Keratinocyte (primary cell): ENCODE measurements around the gene PAK2.

Experiments used
- EZH2 ChIP-seq: IDR thresholded peaks from one replicate; pipeline ENCODE4 v1.6.1; 2012; ENCODE audit warnings: inconsistent platforms, mild to moderate bottlenecking, low read length, moderate library complexity
- TF ChIP-seq, protein P1 (sequence below), 3 experiments: IDR thresholded peaks in 1 of 3; conservative IDR thresholded peaks in 1 of 3; optimal IDR thresholded peaks in 1 of 3; 2 replicates in 2 of 3; 3 replicates in 1 of 3; pipeline versions ENCODE3 to v1.5.1; 2011; ENCODE audit warnings: low read length in 3 of 3, mild to moderate bottlenecking in 3 of 3, moderate library complexity in 2 of 3, control low read depth in 1 of 3, inconsistent platforms in 1 of 3; ENCODE audit not compliant: insufficient read depth in 2 of 3; ENCODE audit errors: extremely low read depth in 1 of 3

- TF ChIP-seq, protein P1, sequence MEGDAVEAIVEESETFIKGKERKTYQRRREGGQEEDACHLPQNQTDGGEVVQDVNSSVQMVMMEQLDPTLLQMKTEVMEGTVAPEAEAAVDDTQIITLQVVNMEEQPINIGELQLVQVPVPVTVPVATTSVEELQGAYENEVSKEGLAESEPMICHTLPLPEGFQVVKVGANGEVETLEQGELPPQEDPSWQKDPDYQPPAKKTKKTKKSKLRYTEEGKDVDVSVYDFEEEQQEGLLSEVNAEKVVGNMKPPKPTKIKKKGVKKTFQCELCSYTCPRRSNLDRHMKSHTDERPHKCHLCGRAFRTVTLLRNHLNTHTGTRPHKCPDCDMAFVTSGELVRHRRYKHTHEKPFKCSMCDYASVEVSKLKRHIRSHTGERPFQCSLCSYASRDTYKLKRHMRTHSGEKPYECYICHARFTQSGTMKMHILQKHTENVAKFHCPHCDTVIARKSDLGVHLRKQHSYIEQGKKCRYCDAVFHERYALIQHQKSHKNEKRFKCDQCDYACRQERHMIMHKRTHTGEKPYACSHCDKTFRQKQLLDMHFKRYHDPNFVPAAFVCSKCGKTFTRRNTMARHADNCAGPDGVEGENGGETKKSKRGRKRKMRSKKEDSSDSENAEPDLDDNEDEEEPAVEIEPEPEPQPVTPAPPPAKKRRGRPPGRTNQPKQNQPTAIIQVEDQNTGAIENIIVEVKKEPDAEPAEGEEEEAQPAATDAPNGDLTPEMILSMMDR (optimal IDR thresholded peaks at IDR 0.05 in 1 of 3, IDR thresholded peaks at IDR 0.05 in 1 of 3, conservative IDR thresholded peaks at IDR 0.05 in 1 of 3; ENCODE audit: extremely low read depth in 1 of 3, insufficient read depth in 2 of 3, low read length in 3 of 3), result no peak
- TF ChIP-seq EZH2, result no peak
Measured at GRCh38 chr3:196872316-196872715, 132.7 kb downstream of the PAK2 start.
